HG03064 (cell line): ENCODE measurements around the gene TBR1.

ENCODE experiments used
- ATAC-seq: cut with Tn5 transposase; IDR thresholded peaks from one replicate; pipeline ENCODE4 v1.9.1; 2021; ENCODE audit warnings: low read depth; ENCODE audit not compliant: unreplicated experiment

TBR1 gene

GRCh38 chr2:161415987-161416707, at the start of gene TBR1:
TBR1 (plus strand) TSS chr2:161416297; CDS start chr2:161416411, 114 bp downstream.
- ATAC-seq: no peak

GRCh38 chr2:161367675-161368074, 48.4 kb upstream of the TBR1 start:
- no peak for ATAC-seq

- ATAC-seq: no peak
Observed at GRCh38 chr2:161369311-161369710, 46.8 kb upstream of the TBR1 start.

- ATAC-seq: no peak
Observed at GRCh38 chr2:161370981-161371380, 45.1 kb upstream of the TBR1 start.

- ATAC-seq: no peak
Observed at GRCh38 chr2:161371869-161372268, 44.2 kb upstream of the TBR1 start.

GRCh38 chr2:161373942-161374341, 42.2 kb upstream of the TBR1 start:
- ATAC-seq: no peak

- ATAC-seq: no peak
Observed at GRCh38 chr2:161374446-161374845, 41.7 kb upstream of the TBR1 start.

GRCh38 chr2:161379740-161380139, 36.4 kb upstream of the TBR1 start:
- ATAC-seq: no peak

- ATAC-seq: no peak
Observed at GRCh38 chr2:161381546-161381945, 34.6 kb upstream of the TBR1 start.

GRCh38 chr2:161382747-161383146, 33.4 kb upstream of the TBR1 start:
- ATAC-seq: no peak

GRCh38 chr2:161384864-161385263, 31.2 kb upstream of the TBR1 start:
- peak; percentile 62 for ATAC-seq

GRCh38 chr2:161386228-161386824, 29.8 kb upstream of the TBR1 start:
- ATAC-seq: peak; percentile 61

- peak; percentile 34 for ATAC-seq
Observed at GRCh38 chr2:161388146-161388779, 27.8 kb upstream of the TBR1 start.

- no peak for ATAC-seq
Observed at GRCh38 chr2:161391737-161392506, 24.2 kb upstream of the TBR1 start.

GRCh38 chr2:161400076-161400475, 16.0 kb upstream of the TBR1 start:
- ATAC-seq: no peak

- no peak for ATAC-seq
Observed at GRCh38 chr2:161402297-161402696, 13.8 kb upstream of the TBR1 start.

GRCh38 chr2:161406316-161406715, 9.8 kb upstream of the TBR1 start:
- ATAC-seq: no peak

GRCh38 chr2:161407597-161407996, 8.5 kb upstream of the TBR1 start:
- ATAC-seq: no peak

- ATAC-seq: no peak
Observed at GRCh38 chr2:161409308-161409907, 6.7 kb upstream of the TBR1 start.

- ATAC-seq: no peak
Observed at GRCh38 chr2:161412346-161412745, 3.8 kb upstream of the TBR1 start.
